Astrocyte of the cerebellum (primary cell): Measurements from ENCODE around the gene ADAMTS7.
"Not testable (repeated sequence)": the region's sequence is repeated elsewhere in the genome, so short reads cannot be mapped to it uniquely, and the experiment has no call there.

ENCODE experiments used
- DNase-seq: peaks from one replicate; pipeline ENCODE4 v3.0.0-alpha.2; 2011; ENCODE audit warnings: low read depth
- H3K4me3 ChIP-seq: 2 replicates; pipeline ENCODE4 v1.5.1; 2011; ENCODE audit warnings: mild to moderate bottlenecking, low read depth, low read length, moderate library complexity
- in situ Hi-C: cut with HindIII; loops from 2 replicates; pipeline ENCODE4 v1.10.0; 2017; ENCODE audit warnings: low sequenced_read_pairs
- TF ChIP-seq, protein P1 (sequence below): IDR thresholded peaks from 2 replicates; pipeline ENCODE4 v1.5.1; 2012; ENCODE audit warnings: low read length, low read depth, moderate library complexity, mild to moderate bottlenecking; ENCODE audit errors: missing control alignments

Gene ADAMTS7

DNA sequence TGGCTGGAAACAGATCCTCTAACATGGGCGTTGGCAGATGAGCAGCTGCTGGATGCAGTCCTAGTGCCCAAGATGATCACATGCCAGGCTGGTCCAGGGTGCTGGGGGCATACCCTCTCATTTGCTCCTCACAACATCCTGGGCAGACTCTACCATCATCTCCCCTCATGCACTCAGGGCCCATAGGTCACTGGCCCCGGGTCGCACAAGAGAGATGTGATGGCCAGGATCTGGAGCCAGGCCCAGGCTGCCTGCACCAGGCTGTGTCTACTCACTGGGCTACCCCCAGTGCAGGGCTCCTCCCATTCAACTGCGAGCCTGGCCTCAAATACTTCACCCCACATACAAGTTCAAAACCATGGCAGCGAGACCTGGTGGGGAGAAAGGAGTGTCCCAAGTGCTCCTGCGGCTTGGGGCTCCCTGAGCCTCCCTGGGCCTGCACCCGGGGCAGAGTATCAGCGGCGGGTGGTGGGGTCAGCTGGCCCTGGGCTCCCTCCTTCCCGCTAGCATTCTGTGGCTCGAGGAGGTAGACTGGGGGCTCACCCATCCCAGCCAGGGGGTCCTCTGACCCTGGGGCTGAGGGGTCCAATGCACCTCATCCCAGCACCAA is 32.0 kb downstream of the ADAMTS7 start:
- DNase-seq, in situ Hi-C loops, H3K4me3 ChIP-seq: not testable (repeated sequence)

DNA sequence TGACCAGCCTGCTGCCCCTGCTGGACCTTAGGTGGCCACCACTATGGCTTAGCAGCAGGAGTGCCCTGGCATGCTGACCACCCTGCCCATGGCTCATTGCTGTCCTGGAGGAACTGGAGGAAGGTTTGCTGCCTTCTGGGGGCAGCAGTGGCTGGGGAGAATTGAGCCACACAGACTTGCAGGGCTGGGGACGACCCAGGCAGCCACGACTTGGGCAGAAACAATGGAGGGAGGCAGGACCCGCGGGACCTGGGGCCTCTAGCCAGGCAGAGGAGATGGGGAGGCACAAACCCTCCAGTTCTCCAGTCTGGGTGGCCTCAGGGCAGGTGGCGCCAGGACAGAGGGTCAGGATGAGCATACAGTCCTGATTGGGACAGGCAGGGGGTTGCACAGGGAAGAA is 32.8 kb downstream of the ADAMTS7 start:
- DNase-seq, result no peak
- H3K4me3 ChIP-seq, result no peak overlapping the region
- in situ Hi-C loops, result no loop called here
- TF ChIP-seq, protein P1, sequence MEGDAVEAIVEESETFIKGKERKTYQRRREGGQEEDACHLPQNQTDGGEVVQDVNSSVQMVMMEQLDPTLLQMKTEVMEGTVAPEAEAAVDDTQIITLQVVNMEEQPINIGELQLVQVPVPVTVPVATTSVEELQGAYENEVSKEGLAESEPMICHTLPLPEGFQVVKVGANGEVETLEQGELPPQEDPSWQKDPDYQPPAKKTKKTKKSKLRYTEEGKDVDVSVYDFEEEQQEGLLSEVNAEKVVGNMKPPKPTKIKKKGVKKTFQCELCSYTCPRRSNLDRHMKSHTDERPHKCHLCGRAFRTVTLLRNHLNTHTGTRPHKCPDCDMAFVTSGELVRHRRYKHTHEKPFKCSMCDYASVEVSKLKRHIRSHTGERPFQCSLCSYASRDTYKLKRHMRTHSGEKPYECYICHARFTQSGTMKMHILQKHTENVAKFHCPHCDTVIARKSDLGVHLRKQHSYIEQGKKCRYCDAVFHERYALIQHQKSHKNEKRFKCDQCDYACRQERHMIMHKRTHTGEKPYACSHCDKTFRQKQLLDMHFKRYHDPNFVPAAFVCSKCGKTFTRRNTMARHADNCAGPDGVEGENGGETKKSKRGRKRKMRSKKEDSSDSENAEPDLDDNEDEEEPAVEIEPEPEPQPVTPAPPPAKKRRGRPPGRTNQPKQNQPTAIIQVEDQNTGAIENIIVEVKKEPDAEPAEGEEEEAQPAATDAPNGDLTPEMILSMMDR, result no peak

DNA sequence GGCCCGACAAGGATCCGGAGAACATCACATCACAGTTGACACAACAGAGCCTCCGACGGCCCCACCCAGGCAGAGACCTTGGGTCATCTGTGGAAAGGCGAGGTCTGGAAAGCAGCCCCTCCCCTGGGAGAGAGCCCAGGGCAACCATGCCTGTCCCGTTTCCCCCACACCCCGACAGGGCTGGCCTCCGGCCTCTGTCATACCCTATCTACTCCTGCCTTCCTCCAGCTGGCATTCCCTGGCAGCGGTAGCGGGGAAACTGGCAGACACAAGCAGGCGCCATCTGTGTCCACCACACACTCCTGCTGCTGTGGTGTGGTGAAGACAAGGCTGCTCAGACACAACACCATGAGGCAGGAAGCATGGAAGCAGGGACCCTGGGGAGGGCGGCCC is 33.3 kb downstream of the ADAMTS7 start:
- H3K4me3 ChIP-seq, DNase-seq, in situ Hi-C loops: not testable (repeated sequence)

DNA sequence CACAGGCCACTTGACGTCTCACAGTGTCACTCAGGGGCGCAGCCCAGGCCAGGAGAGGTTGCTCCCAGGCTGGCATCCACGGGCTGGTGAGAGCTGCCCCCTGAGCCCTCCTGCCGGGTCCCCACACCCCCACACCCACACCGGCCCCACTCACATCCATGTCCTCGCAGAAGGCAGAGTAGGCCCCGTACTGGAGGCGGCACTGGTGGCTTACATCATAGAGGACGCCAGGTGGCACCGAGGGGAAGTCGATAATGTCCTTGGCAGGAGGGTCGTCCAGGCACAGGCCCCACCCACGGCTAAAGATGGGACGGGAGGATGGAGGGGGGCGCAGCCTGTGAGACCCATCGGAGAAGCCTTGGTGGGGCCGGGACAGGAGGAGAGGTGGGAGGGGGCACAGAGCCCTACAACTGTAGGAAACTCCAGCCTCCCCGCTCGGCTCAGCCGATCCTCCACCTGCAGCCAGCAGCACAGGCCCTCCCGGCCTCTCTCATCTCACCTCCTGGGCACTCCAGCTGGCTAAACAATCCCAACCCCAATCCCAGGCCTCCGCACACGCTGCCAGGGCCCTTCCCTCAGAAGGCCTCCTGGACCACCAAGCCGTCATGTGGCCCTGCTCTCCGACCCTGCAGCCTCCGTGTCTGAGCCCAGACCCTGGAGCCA is 33.8 kb downstream of the ADAMTS7 start:
- in situ Hi-C loops, H3K4me3 ChIP-seq, DNase-seq: not testable (repeated sequence)

DNA sequence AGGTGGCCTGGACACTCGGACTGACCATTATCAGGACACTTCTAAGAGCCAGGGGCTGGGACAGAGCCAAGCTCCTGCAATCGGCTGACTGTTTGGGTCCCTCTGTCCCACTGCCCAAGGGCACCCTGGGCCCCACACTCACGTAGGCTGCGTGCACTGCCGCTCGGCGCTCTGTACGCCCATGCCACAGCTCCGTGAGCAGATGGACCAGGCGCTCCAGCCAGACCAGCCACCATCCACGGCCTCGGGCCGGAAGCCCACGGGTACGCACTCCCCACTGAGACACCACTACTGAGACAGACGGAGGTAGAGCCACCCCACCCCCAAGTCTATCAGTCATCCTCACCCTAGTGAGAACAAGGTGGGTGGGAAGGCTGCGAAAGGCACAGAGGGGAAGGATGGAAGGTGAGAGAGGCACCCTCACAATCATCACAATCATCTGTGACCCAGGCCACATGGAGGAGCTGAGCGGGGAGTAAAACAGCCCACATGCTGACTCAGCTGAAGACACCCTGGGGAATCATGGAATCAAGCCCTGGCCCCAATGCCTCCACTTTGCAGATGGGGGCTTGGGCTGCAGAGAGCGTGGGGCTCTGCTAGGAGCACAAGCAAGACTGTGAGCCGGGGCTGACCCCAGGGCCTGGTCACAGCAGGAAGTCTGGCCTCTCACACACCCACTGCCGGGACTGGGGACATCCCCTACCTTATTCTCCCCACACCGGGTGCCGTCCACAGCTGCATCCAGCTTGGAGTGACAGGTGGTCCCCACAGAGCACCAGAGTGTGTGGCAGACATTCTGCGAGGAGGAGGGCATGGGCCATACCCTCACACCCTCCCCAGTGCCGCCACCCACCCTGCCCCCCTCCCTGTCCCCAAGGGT is 35.0 kb downstream of the ADAMTS7 start:
- H3K4me3 ChIP-seq, in situ Hi-C loops: not testable (repeated sequence)

DNA sequence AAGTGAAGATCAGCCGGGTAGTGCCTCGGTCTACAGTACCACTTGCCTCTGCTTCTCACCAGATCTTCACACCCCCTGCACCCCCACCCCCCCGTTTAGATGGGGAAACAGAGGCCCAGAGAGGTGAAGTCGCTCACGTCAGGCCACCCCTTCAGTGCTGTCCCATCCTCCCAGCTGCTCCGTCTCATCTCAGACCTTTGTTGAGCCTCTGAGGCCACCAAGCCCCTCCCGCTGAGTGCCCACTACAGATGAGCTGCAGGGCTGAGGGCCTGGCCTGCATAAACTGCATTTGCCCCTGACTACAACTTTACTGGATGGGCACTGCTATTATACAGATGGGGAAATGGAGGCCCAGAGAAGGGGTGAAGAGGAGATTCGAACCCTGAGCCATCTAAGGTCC is 35.8 kb downstream of the ADAMTS7 start:
- no peak for DNase-seq
- TF ChIP-seq, protein P1, result no peak
- H3K4me3 ChIP-seq, result no peak overlapping the region
- in situ Hi-C loops, result no loop called here

More for the DNA sequence above, 35.0 kb downstream of the ADAMTS7 start:
- DNase-seq, result not testable (repeated sequence)

DNA sequence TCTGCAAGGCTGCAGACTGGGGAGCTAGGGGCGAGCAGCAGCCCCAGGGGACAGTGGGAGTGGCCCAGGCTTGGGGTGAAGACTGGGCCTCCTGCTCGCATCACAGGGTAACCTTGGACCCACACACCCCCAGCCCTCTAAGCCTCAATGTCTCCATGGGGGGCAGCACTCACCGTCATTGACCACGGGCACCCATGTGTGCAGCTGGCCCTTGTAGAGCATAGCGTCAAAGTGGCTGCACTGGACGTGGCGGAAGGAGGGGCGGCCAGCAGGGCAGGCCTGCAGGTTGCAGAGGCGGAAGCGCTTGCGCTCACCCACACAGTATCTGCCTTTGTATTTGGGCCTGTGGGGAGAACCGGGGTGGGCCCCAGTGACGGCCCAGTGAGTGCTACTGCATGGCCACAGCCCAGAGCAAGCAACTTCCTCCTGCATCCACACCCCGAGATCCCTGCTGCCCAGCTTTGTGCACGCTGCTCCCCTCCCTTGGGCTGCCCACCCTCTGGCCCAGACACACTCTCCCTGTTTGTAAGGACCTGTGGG is 36.7 kb downstream of the ADAMTS7 start:
- in situ Hi-C loops, result loop anchor here (5.0 kb wide), 1 partner anchor 792 kb away; no protein-coding TSS in a partner anchor
- not testable (repeated sequence) for DNase-seq, H3K4me3 ChIP-seq

DNA sequence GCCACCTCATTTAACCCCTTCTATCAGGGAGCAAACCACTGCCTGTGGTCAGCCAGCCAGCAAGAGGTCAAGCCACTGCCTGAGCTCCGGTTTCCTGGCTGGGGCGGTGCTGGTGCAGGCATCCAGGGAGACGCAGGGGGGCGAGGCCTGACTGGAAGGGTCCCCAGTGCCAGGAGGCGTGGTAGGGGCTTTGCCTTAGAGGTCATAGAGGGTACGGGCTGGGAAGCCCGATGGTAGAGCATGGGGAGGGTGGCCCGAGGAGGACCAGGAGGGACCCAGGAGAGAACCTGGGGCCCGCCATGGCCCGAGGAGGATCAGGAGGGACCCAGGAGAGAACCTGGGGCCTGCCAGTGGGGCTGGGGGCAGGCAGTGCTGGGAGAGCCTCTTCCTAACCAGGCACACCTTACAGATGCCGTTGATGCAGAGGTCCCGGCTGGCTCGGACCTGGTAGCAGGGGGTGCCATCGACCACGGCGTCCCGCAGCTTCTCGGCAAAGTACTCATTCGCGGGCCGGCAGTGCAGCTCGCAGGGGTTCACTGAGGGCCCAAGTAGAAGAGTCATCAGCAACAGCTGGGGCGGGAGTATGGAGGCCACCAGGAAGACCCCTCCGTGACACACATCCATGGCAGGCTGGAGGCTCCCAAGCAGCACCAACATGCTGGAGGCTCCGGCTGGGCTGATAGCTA is 37.4 kb downstream of the ADAMTS7 start:
- in situ Hi-C loops, result loop anchor here (5.0 kb wide), 1 partner anchor 792 kb away; no protein-coding TSS in a partner anchor
- DNase-seq, H3K4me3 ChIP-seq: not testable (repeated sequence)

DNA sequence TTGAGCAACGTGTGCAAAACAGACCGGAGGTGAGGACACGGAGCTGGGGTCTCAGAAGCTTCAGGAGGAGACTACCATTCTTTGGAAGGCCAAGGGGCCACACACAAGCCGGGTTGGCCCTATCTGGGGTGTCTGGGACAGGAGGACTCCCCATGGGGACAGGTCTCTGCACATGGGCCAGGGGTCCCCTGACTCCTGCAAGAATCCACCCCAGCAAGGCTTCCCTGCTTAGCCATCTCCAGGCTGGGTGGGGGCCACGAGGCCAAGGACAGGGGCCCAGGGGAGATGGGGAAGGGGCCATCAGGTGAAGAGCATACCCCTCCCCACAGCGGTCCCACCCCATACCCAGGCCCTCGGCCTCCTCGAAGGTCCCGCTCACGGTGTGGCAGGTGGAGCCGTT is 38.5 kb downstream of the ADAMTS7 start:
- in situ Hi-C loops, result loop anchor here (5.0 kb wide), 1 partner anchor 790 kb away; no protein-coding TSS in a partner anchor
- no peak for DNase-seq
- TF ChIP-seq, protein P1, result no peak
- no peak overlapping the region for H3K4me3 ChIP-seq

DNA sequence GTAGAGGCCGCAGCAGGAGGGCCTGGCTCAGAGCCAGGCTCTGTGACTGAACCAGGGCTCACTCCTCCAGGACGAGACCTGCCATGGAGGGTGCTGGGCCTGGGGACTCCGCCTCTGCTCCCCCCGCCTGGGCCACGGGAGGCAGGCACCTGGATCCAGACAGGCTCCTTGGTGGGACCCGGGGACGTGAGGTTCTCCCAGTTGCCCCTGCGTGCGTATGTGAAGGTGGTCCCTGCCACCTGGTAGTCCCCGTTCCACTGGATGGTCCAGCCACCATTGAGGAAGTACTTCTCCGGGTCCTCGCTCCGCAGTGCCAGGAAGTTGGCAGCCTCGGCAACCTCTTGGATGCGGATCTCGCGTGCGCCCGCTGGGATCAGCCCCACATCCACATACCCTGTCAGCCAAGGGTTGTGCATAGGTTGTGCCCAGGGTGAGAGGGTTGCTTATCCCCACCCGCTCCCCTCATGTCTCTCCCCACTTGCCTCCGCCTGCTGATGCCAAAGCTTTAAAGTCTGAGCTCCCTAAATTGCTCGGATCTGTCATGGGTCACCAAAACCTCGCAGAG is 39.7 kb downstream of the ADAMTS7 start:
- in situ Hi-C loops, result loop anchor here (5.0 kb wide), 1 partner anchor 789 kb away; no protein-coding TSS in a partner anchor
- DNase-seq, H3K4me3 ChIP-seq: not testable (repeated sequence)

DNA sequence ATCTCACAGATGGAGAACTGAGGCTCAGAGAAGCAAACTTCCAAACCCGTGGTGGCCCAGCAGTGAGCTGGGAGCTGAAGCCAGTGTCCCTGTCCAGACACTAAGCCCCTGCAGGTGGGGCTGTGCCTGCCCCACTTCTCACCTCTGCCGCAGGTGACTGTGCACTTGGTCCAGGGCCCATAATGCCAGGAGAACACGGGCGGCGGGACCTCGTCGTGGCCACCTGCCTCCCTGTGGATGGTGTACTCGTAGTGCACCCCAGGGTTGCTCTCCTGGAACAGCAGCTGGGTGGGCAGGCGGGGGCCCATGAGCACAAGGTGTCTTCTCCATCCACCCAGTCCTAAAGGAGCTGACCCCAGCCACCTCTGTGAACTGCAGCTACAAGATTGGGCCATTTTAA is 40.2 kb downstream of the ADAMTS7 start:
- in situ Hi-C loops, result loop anchor here (5.0 kb wide), 1 partner anchor 789 kb away; no protein-coding TSS in a partner anchor
- not testable (repeated sequence) for DNase-seq, H3K4me3 ChIP-seq

DNA sequence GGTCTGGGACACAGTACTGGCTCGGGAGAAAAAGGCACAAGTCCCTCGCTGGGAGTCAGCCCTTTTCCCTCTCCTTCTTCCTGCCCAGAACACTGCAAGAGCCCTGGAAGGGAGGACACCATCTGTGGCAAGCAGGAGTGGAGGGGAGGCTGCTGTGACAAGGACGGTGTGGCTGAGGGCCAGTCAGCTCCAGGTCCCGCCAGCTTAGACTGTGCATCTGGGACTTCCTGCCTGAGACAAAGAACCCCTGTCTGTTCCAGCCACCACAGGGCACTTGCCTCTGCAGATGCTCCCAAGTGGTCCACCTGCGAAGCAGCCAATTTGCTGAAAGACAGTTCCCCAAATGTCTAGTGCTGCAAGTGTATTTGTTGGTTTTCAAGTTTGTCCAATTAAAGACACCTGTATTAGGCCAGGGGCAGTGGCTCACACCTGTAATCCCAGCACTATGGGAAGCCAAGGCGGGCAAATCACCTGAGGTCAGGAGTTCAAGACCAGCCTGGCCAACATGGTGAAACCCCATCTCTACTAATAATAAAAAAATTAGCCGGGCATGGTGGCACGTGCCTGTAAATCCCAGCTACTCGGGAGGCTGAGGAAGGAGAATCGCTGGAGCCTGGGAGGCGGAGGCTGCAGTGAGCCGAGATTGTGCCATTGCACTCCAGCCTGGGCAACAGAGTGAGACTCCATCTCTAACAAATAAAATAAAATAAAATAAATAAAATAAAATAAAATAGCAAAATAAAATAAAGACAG is 41.6 kb downstream of the ADAMTS7 start:
- in situ Hi-C loops, result loop anchor here (5.0 kb wide), 1 partner anchor 787 kb away; no protein-coding TSS in a partner anchor
- H3K4me3 ChIP-seq, DNase-seq: not testable (repeated sequence)
